ENCODE results near the gene RAD54L2.
"Not testable (repeated sequence)": the region's sequence is repeated elsewhere in the genome, so short reads cannot be mapped to it uniquely, and the experiment has no call there.

Gene RAD54L2, protein sequence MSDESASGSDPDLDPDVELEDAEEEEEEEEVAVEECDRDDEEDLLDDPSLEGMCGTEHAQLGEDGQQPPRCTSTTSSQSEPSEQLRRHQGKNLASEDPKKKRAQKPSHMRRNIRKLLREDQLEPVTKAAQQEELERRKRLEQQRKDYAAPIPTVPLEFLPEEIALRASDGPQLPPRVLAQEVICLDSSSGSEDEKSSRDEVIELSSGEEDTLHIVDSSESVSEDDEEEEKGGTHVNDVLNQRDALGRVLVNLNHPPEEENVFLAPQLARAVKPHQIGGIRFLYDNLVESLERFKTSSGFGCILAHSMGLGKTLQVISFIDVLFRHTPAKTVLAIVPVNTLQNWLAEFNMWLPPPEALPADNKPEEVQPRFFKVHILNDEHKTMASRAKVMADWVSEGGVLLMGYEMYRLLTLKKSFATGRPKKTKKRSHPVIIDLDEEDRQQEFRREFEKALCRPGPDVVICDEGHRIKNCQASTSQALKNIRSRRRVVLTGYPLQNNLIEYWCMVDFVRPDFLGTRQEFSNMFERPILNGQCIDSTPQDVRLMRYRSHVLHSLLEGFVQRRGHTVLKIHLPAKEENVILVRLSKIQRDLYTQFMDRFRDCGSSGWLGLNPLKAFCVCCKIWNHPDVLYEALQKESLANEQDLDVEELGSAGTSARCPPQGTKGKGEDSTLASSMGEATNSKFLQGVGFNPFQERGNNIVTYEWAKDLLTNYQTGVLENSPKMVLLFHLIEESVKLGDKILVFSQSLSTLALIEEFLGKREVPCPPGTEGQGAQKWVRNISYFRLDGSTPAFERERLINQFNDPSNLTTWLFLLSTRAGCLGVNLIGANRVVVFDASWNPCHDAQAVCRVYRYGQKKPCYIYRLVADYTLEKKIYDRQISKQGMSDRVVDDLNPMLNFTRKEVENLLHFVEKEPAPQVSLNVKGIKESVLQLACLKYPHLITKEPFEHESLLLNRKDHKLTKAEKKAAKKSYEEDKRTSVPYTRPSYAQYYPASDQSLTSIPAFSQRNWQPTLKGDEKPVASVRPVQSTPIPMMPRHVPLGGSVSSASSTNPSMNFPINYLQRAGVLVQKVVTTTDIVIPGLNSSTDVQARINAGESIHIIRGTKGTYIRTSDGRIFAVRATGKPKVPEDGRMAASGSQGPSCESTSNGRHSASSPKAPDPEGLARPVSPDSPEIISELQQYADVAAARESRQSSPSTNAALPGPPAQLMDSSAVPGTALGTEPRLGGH (N-terminal part only)

DNA sequence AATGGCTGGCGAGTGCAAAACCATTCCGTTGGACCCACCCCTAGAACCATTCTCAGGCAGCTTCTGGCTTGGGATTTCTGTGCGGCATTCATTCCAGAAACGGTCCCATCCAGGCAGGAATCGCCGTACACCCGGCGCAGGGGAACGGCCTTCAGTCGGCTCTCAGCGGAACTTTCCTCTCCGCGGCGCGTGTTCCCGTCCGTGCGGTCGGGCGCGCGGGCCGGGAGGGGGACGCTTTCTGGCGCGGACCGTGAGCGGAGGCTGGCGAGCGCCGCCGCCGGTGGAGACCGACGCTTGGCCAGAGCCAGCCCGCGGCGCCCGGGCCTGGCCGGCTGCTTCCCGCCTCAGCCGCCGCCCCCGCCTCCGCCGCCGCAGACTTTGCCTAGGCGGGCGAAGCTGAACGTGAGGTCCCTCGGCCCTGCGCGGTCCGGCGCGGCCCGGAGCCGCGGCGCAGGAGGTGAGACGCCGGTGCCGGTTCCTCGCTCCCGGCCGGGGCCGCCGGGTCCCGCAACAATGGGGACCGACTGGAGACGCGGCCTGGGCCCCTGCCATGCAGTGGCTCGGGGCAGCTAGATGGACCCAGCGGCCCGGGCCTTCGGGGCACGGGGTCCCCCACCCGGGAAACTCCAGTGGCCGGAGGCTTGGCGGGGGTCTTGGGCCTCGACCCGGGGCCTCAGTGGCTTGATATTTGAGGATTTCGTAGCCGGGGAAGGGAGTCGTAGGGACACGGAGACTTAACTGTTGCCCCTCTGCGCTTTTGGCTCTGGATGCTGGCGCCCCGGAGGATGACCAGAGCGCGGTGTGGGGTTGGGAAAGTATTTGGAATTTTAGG is at the start of gene RAD54L2:
RAD54L2 (plus strand) TSS at position 261 of the 832 bp plus-strand sequence. CDS start 51,702 bp downstream, outside the sequence.
- DNase-seq (ENCODE audit: low read depth), result peak; percentile 70

DNA sequence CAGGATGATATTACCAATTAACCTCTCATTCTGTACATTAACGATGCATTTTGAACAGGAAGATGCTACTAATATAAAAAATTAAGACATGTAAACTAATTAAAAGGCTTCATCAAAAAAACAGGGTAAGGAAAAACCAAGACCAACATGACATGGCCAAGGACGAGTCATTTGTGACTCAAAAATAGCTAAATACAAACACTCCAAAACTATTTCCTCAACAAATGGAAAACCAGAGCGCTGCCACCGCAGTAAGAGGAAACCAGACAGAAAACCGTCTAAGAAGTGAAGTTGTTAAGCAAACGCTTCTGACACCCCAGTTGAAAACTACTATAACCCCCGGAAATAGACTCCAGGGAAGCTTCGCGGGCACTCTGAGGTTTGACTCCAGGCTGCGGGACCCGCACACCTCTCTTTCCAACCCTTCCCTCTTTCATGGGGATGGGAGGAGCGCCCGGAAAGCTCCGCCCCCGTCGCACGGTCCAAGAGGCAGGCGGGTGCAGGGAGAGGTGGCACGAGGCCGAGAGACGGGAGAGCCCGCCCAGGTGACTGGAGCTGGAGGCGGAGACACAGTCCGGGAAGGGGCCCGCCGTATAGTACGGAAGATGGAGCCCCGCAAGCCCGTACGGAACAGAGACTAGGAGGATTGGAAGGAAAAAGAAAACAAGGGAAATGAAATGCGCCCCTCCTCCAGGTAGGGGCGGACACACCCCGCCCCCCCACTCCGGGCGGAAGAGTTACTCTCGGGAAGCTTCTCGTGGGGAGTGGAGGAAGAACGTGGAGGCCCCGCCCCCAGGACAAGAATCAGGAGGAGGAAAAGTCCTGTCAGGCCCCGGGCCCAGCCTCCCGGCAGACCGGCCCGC is 39.4 kb upstream of the RAD54L2 start:
- peak; percentile 82 for DNase-seq (ENCODE audit: low read depth)

DNA sequence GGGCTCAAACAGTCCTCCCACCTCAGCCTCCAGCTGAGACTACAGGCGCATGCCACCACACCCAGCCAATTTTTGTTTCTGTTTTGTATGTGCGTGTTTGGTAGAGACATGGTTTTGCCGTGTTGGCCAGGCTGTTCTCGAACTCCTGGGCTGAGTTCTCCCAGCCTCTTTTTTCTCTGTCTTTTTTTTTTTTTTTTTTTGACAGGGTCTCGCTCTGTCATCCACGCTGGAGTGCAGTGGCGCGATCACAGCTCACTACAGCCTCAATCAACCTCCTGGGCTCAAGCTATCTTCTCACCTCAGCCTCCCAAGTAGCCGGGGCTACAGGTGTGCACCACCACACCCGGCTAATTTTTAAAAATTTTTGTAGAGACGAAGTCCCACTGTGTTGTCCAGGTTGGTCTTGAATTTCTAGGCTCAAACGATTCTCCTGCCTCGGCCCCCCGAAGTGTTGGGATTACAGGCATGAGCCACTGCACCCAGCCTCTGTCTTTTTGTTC is 37.8 kb upstream of the RAD54L2 start:
- no peak for DNase-seq (ENCODE audit: low read depth)

DNA sequence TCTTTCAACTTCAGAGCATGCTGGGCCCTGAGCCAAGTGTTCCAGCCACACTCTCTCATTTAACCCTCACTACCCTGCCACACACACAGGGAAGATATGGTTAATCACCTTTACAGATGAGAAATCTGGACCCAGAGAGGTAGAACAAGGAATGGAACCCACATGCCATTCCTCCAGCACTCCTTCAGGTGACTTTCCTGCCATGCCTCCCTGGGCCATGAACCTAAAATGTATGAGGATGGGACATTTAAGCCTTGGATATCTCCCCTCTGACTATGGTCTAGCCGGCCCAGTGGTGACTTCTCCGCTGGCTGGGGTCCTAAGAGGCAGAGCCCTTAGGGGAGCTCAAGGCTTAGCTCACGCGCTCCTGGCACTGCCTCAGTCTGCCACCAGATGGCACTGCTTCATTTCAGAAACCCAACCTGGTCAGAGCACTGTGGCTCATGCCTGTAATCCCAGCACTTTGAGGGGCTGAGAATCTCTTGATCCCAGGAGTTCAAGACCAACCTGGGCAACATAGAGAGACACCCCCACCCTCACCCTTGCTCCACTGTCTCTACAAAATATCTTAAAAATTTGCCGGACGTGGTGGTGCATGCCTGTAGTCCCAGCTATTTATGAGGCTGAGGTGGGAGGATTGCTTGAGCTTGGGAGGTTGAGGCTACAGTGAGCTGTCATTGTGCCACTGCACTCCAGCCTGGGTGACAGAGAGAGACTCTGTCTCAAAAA is 36.5 kb upstream of the RAD54L2 start:
- peak; percentile 71 for DNase-seq (ENCODE audit: low read depth)

DNA sequence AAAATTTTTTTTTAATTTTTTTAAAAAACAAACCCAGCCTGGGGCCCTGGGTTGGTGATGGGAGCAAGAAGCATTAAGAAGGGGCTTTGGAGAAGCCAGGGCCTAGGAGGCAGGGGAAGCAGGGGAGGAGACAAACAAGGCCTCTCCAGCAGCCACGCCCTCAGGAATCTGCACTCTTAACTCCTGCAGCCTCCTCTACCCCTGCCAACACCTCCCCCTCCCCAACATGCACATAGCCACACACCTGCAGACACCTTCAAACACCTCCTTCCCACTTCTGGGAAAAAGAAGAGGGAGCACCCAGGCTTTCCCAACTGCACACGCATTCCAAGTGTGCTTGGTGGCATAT is 36.0 kb upstream of the RAD54L2 start:
- no peak for DNase-seq (ENCODE audit: low read depth)

DNA sequence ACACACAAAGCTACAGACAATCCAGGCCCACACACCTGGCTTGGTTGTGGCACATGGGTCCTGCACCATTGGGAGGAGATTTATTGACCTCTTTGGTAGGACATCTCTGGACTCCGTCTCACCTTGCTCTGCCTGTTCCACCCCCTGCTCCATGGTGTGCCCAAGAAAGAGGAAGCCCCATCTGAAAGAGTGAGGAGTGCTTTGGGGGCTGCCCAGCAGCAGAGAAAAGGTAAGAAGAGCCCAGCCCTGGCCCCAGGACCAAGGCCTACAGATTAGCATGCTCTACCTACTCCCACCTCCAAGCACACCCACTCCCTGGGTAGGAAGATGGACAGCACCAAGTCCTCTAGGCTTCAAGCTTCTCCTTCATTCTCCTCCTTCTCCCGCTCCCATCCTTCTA is 35.5 kb upstream of the RAD54L2 start:
- no peak for DNase-seq (ENCODE audit: low read depth)

DNA sequence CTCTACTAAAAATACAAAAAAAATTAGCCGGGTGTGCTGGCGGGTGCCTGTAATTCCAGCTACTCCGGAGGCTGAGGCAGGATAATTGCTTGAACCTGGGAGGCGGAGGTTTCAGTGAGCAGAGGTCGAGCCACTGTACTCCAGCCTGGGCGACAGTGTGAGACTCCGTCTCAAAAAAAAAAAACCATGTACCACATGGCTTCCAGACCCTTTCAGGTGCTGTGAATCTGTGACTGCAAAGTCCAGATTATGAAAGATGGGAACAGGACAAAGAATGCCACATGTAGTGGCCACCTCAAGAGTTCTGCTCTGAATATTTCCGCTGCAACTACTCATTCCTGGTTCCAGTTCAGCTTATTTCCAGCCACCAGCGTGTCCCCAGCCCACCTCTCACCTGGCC is 30.3 kb upstream of the RAD54L2 start:
- no peak for DNase-seq (ENCODE audit: low read depth)

DNA sequence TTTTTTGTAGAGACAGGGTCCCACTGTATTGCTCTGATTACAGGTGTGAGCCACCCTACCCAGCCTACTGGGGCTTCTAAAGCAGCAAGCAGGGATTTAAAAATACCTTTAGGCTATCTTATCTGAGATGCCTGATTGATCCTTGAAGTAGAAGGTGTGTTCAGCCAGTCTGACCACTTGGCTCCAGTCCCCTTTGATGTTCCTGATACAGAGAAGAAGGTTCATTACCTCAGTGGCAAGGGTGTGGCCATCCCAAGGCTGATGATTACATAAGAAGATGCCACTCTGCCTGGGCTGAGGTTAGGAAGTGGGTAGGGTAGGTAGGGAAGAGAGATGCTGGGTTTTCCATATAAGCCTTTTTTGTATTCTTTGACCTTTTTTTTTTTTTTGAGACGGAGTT is 27.5 kb upstream of the RAD54L2 start:
- DNase-seq (ENCODE audit: low read depth), result no peak

DNA sequence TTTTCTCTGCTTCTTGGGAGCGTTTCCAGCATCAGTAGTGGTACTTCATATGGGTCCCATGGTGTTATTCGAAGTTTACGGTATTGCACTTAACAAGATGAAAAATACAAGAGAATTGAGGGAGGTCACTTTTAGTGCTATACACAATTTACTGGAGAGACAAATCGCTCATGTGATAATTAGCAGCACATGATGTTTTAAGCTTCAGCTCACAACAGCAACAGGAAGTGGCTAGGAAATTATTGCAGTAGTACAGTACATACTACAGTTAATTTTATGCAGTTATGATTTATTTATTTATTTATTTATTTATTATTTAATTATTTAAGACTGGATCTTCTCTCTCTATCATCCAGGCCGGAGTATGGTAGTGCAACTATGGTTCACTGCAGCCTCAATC is 24.3 kb upstream of the RAD54L2 start:
- DNase-seq (ENCODE audit: low read depth), result no peak

DNA sequence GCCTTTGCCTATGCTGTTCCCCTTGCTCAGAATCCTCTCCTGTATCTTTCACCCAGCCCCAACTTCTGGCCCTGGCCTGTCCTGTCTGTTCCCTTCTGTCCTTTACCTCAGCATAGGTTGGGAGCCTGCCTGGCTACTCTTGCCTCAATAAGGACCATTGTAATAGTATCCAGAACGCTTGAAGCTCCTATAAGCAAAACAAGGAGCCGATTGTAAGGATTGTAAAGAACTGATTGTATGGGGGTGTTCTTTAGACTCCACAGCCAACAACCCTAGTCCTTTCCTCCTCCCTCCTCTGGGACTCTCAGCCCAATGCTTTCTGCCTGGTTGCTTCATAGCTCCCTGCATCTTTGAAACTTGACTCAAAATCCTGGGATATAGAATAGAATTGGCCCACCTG is 18.7 kb upstream of the RAD54L2 start:
- no peak for DNase-seq (ENCODE audit: low read depth)

DNA sequence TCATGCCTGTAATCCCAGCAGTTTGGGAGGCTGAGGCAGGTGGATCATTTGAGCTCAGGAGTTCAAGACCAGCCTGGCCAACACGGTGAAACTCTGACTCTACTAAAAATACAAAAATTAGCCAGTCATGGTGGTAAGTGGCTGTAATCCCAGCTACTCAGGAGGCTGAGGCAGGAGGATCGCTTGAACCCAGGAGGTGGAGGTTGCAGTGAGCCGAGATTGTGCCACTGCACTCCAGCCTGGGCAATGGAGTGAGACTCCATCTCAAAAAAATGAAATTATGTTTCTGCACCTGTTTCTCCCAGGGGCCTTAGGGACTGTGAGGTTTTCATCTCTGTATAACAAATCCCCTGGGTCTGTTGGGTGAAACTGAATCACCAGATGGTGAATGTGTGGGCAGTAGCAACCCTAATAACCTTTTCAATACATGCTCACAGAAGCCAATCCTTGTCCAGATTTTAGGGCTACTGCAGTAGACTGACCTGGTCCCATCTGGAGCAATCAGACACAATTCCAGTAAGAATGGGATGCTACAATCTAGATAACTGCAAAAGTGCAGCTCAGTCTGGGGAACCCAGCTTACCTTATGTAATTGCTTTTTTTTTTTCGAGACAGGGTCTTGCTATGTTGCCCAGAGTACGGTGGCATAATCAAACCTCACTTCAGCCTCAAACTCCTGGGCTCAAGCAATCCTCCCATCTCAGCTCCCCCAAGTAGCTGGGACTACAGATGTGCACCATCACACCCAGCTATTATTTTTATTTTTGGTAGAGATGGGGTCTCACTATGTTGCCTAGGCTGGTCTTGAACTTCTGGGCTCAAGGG is 17.4 kb upstream of the RAD54L2 start:
- DNase-seq (ENCODE audit: low read depth), result not testable (repeated sequence)

DNA sequence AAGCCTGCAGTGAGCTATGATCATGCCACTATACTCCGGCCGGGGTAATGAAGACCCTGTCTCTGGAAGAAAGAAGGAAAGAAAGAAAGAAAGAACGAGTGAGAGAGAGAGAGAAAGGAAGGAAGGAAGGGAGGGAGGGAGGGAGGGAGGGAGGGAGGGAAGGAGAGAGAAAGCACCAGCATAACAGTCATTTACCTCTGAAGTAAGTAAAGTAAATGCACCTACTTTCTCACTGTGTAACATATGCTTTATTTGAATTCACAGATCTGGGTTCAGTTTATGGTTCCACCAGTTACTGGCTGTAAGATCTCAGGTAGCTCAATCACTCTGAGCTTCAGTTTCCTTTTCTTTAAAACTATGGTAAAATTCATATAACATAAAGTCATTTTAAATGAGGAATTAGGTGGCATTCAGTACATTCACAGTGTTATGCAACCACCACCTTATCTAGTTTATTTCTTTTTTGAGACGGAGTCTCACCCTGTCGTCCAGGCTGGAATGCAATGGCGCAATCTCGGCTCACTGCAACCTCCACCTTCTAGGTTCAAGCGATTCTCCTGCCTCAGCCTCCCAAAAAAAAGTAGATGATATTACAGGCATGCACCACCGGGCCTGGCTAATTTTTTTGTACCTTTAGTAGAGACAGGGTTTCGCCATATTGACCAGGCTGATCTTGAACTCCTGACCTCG is 16.1 kb upstream of the RAD54L2 start:
- no peak for DNase-seq (ENCODE audit: low read depth)

DNA sequence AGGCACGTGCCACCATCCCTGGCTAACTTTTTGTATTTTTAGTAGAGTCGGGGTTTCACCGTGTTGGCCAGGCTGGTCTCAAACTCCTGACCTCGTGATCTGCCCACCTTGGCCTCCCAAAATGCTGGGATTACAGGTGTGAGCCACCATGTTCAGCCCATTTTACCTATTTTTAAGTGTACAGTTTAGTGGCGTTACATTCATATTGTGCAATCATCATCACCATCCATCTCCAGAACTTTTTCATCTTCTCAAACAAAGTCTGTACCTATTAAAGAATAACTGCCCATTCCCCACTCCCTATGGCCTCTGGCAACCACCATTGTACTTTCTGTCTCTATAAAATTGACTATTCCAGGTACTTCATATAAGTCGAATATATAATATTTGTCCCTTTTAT is 13.6 kb upstream of the RAD54L2 start:
- not testable (repeated sequence) for DNase-seq (ENCODE audit: low read depth)

DNA sequence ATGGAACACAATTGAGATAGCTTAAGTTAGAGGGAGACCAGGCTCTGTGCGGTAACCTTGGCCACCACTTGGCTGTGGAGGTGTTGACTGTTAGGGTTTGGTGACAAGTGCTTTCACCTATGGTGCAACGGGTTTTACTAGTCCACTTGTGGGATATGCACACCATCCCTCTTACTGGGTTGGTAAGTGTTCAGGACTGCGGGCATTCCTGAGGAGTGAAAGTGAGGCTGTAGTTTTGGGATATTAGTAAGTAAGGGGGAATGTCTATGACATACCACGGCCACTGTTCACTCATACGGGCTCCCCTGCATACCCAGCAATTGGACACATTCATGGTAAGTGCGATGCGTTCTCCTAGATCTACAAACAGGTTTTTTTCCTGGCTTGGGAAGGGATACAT is 8.0 kb upstream of the RAD54L2 start:
- no peak for DNase-seq (ENCODE audit: low read depth)

DNA sequence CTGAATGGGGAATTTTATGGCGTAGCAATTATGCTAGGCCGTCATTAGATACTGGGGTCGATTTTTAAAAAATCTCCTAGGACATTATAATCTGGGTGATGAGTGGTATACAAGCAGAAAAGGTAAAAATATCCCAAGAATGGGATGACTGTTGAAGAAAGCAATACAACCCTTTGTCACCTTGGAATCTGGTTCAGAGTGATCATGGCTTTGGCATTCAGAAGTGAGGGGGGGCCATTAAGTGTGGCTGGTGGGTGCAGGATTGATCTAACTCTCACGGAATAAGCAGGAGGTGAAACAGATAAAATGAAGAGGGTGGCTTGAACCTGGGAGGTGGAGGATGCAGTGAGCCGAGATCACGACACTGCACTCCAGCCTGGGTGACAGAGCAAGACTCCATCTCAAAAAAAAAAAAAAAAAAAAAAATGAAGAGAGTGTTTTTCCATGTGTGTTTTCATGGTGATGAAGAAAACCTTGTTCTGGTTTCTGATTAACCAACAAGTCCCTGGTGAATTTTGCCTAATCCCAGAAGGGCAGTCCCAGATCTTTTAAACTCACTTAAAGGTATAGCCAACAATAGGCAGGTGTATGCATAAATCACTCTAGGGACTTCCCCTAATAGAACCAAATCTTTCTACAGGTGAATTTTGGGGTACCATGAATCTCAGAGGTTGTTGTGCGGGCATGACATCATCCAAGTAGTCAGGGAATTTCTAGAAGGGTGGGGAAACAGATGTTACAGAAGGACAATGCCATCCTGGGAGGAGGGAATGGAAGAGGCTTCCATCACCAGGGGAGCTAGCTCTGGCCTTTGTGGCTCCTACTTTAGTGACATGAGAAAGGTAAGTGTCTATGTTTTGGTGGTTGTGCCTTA is 3.1 kb upstream of the RAD54L2 start:
- no peak for DNase-seq (ENCODE audit: low read depth)

DNA sequence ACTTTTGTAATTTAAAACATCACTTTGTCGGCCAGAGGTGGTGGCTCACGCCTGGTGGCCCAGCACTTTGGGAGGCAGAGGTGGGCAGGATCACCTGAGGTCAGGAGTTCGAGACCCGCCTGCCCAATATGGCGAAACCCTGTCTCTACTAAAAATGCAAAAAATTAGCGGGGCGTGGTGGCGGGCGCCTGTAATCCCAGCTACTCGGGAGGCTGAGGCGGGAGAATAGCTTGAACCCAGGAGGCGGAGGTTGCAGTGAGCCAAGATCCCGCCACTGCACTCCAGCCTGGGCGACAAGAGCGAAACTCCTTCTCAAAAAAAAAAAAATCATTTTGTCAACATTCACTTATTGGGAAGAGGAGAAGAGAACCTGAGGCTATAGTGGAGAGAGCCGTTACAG is 888 bp upstream of the RAD54L2 start:
- not testable (repeated sequence) for DNase-seq (ENCODE audit: low read depth)

DNA sequence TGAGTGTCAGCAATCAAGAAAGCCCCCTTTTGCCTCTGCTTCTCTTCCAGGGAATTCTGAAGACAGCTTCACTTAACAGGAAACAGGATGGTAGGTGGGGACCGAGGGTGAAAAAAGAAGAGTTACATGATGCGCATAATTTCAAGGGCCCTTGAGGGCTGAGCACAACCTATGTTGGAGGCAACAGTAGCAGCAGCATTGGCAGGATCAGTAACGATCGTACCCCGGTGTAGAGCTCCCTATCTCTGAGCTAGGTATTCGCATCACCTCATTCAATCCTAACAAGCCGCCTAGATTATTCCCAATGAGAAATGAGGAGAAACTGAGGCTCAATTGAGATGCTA is 432 bp upstream of the RAD54L2 start:
- DNase-seq (ENCODE audit: low read depth), result no peak
